HepG2 (cell line): ENCODE results near the gene PSRC1. TPM values are rescaled to one million over a fixed set of nuclear protein-coding genes. Genes with fewer than 3 reads are reported as not detected.

Source experiments
- ATAC-seq: fragments of 200-7000 bp; cut with Tn5 transposase; 3 replicates; pipeline ENCODE4 v1.9.1; 2020; ENCODE audit warnings: mild to moderate bottlenecking, moderate library complexity
- BruUV-seq: library from RNA; stranded (reverse); fragments of 400-500 nt; replicated peaks from 2 replicates; lab custom pipeline; 2021; lab: Mats Ljungman, UMichigan
- CTCF ChIA-PET: fragments of 300-600 bp; formaldehyde crosslinking; extraction: SDS; loops from one replicate; lab custom pipeline; 2021; ENCODE audit warnings: low total read pairs, inconsistent platforms, low intra/inter-chr PET ratio; lab: Yijun Ruan, JAX
- POLR2A ChIA-PET: fragments of 350-600 bp; sonication (Branson Sonifier 250); formaldehyde crosslinking; loops from one replicate; lab custom pipeline; 2020; ENCODE audit warnings: antibody characterized with exemption, inconsistent platforms; lab: Yijun Ruan, JAX
- DNase-seq: peaks from one replicate; pipeline ENCODE4 v3.0.0-alpha.2; 2015; ENCODE audit warnings: low spot score
- FAIRE-seq: peaks from 3 replicates; lab custom pipeline; 2011; peaks lifted over from hg19 to GRCh38; lab: Jason Lieb, UNC
- H2AFZ ChIP-seq: one replicate; pipeline ENCODE4 v1.6.1; 2011; ENCODE audit warnings: low read length, inconsistent platforms
- H3K27ac ChIP-seq: fragments of 300-600 bp; 3 replicates; pipeline ENCODE4 v1.8.0; 2011; ENCODE audit warnings: mixed run types, mild to moderate bottlenecking, mixed read lengths, low read length, inconsistent platforms; ENCODE audit not compliant: insufficient read depth; ENCODE audit errors: extremely low read length
- H3K27me3 ChIP-seq, 2 experiments: fragments of 200-600 bp in 1 of 2; 2 replicates in 1 of 2; 3 replicates in 1 of 2; pipeline versions ENCODE4 v1.6.0 to v1.8.0; 2011; ENCODE audit warnings: low read length in 2 of 2, mild to moderate bottlenecking in 2 of 2, moderate library complexity in 2 of 2, inconsistent platforms in 1 of 2; ENCODE audit not compliant: insufficient read depth in 2 of 2, control insufficient read depth in 1 of 2
- H3K36me3 ChIP-seq, 2 experiments: fragments of 200-600 bp in 1 of 2; replicated peaks in 1 of 2; 2 replicates in 1 of 2; 3 replicates in 1 of 2; pipeline versions ENCODE4 v1.5.1 to v1.8.0; 2011; ENCODE audit warnings: low read length in 2 of 2, inconsistent platforms in 1 of 2; ENCODE audit not compliant: insufficient read depth in 2 of 2, control insufficient read depth in 1 of 2
- H3K4me1 ChIP-seq: 2 replicates; pipeline ENCODE4 v1.5.1; 2012; ENCODE audit warnings: low read length, inconsistent platforms; ENCODE audit not compliant: insufficient read depth
- H3K4me2 ChIP-seq: 2 replicates; pipeline ENCODE4 v1.6.0; 2011; ENCODE audit warnings: low read depth, low read length, inconsistent platforms
- H3K4me3 ChIP-seq, 3 experiments: fragments of 200-600 bp in 1 of 3; sonication (generic), shearing (Covaris generic) in 1 of 3; replicated peaks in 1 of 3; 2 replicates each; pipeline ENCODE4 v1.5.1; 2011 to 2016; ENCODE audit warnings: low read length in 3 of 3, inconsistent platforms in 2 of 3, low read depth in 2 of 3, mild to moderate bottlenecking in 2 of 3, control low read depth in 1 of 3, mixed read lengths in 1 of 3; ENCODE audit not compliant: insufficient read depth in 1 of 3
- H3K79me2 ChIP-seq: one replicate; pipeline ENCODE4 v1.6.1; 2011; ENCODE audit warnings: low read length, inconsistent platforms; ENCODE audit not compliant: insufficient read depth
- H3K9ac ChIP-seq: 2 replicates; pipeline ENCODE4 v1.6.0; 2011; ENCODE audit warnings: mild to moderate bottlenecking, low read depth, low read length, inconsistent platforms; ENCODE audit not compliant: insufficient read depth
- H3K9me3 ChIP-seq: 2 replicates; pipeline ENCODE4 v1.5.1; 2012; ENCODE audit warnings: mild to moderate bottlenecking, low read length
- H4K20me1 ChIP-seq: 2 replicates; pipeline ENCODE4 v1.6.0; 2011; ENCODE audit warnings: inconsistent platforms, mild to moderate bottlenecking, low read length, moderate library complexity; ENCODE audit not compliant: insufficient read depth
- ETV6 ChIP-seq: sonication (generic); formaldehyde crosslinking; conservative IDR thresholded peaks from 2 replicates; pipeline ENCODE4 v1.4.0; 2020; ENCODE audit warnings: missing genetic modification reagents
- HNRNPK ChIP-seq: fragments of 200-400 bp; formaldehyde crosslinking; IDR thresholded peaks from 2 replicates; pipeline ENCODE4 v1.6.1; 2018; ENCODE audit warnings: low read length, low read depth, moderate library complexity, mild to moderate bottlenecking; ENCODE audit not compliant: poor library complexity, severe bottlenecking
- LCORL ChIP-seq, 2 experiments: fragments of 450-650 bp in 1 of 2; sonication (generic) in 1 of 2; formaldehyde crosslinking in 1 of 2; IDR thresholded peaks; 2 replicates each; pipeline versions ENCODE4 v1.5.0 to v1.6.1; 2017 to 2020; ENCODE audit warnings: antibody characterized with exemption in 1 of 2, missing genetic modification reagents in 1 of 2
- NFIB ChIP-seq: sonication (generic); formaldehyde crosslinking; IDR thresholded peaks from 2 replicates; pipeline ENCODE4 v1.9.0; 2021; ENCODE audit warnings: missing genetic modification reagents, mild to moderate bottlenecking, borderline replicate concordance
- STAT5B ChIP-seq: sonication (generic); formaldehyde crosslinking; IDR thresholded peaks from 2 replicates; pipeline ENCODE4 v1.4.0; 2020; ENCODE audit warnings: missing genetic modification reagents
- ZNF18 ChIP-seq: sonication (generic); formaldehyde crosslinking; IDR thresholded peaks from 2 replicates; pipeline ENCODE4 v1.8.0; 2022; ENCODE audit warnings: mild to moderate bottlenecking, missing genetic modification reagents; ENCODE audit not compliant: insufficient replicate concordance
- ZNF382 ChIP-seq: sonication (generic); formaldehyde crosslinking; IDR thresholded peaks from 2 replicates; pipeline ENCODE4 v1.5.0; 2020; ENCODE audit warnings: missing genetic modification reagents, mild to moderate bottlenecking, borderline replicate concordance
- ZNF558 ChIP-seq: sonication (generic); formaldehyde crosslinking; IDR thresholded peaks from 2 replicates; pipeline ENCODE4 v1.9.0; 2022; ENCODE audit warnings: mild to moderate bottlenecking, missing genetic modification reagents, borderline replicate concordance
- ZSCAN21 ChIP-seq: sonication (generic); formaldehyde crosslinking; IDR thresholded peaks from 2 replicates; pipeline ENCODE4 v1.8.0; 2022; ENCODE audit warnings: mild to moderate bottlenecking, missing genetic modification reagents, moderate library complexity, borderline replicate concordance
- WGBS: methylation state at CpG from one replicate; pipeline ENCODE4 v1.1.6; 2017; ENCODE audit warnings: low lambda C conversion rate; 5-methylcytosine and 5-hydroxymethylcytosine counted together
- in situ Hi-C: cut with HindIII; loops from 2 replicates; pipeline ENCODE4 v1.10.0; 2017; ENCODE audit warnings: low pct_unique_long_range_greater_than_20kb; ENCODE audit not compliant: extremely low pct_ligation_motif_present
- intact Hi-C: fragments of 100-400 bp; cut with micrococcal nuclease; formaldehyde crosslinking; loops from one replicate; pipeline ENCODE4 v1.10.0; 2022; ENCODE audit not compliant: unreplicated experiment
- polyA plus RNA-seq, 8 experiments: library from polyadenylated mRNA; depleted of rRNA in 3 of 8; stranded (reverse) in 7 of 8; unstranded in 1 of 8; fragments of >200 nt; fragmentation: Illumina TruSeq in 4 of 8; extraction: Trizol in 4 of 8; gene quantifications; 2 replicates each; pipeline versions ENCODE4 v1.2.1 to v1.2.3, GENCODE V29; 2011 to 2016; ENCODE audit warnings: low read depth in 4 of 8, missing spikeins in 1 of 8, mixed read lengths in 1 of 8; ENCODE audit not compliant: insufficient read depth in 1 of 8
- total RNA-seq, 5 experiments: library from RNA; depleted of rRNA; stranded (reverse); fragments of >200 nt; fragmentation: Illumina TruSeq; extraction: Trizol; gene quantifications; 2 replicates each; pipeline ENCODE4 v1.2.3, GENCODE V29; 2016; ENCODE audit warnings: low read depth in 1 of 5
- TF ChIP-seq, protein P1 (sequence below): sonication (generic); formaldehyde crosslinking; IDR thresholded peaks from 2 replicates; pipeline ENCODE4 v1.4.0; 2020; ENCODE audit warnings: mild to moderate bottlenecking, missing genetic modification reagents
- TF ChIP-seq, protein P2 (sequence below): sonication (generic); formaldehyde crosslinking; IDR thresholded peaks from 2 replicates; pipeline ENCODE4 v1.4.0; 2020; ENCODE audit warnings: mild to moderate bottlenecking, missing genetic modification reagents
- TF ChIP-seq, protein P3 (sequence below): sonication (generic); formaldehyde crosslinking; IDR thresholded peaks from 2 replicates; pipeline ENCODE4 v1.9.0; 2021; ENCODE audit warnings: missing genetic modification reagents, borderline replicate concordance
- TF ChIP-seq, protein P4 (sequence below): sonication (generic); formaldehyde crosslinking; IDR thresholded peaks from 2 replicates; pipeline ENCODE4 v1.5.1; 2020; ENCODE audit warnings: mild to moderate bottlenecking, missing genetic modification reagents

PSRC1 gene
- total and polyA plus RNA-seq, 2 of the 13 experiments (the other 11 are each of a cell fraction or from before 2014, with no cell fraction given) = 28.6 to 30.3 TPM

- ChIA-PET POLR2A (interaction anchor here (0.8 to 2.2 kb wide), 2 partner anchors 9 to 13 kb away, joined by 3 to 5 read pairs; no protein-coding TSS in a partner anchor), CTCF (no interaction called here)
- in situ Hi-C loops = no loop called here
- WGBS = 91% methylated on average over 3 of the region's 3 CpGs
- Histone ChIP-seq H3K79me2 (no peaks in the 10 kb centered on the region), H3K4me3 (no peak overlapping the region), H3K9me3 (no peaks in the 10 kb centered on the region), H3K36me3 (peaks cover 40 to 79% of the 10 kb centered on the region in 2 experiments), H3K4me2 (no peak overlapping the region), H3K9ac (no peak overlapping the region), H3K4me1 (peaks cover 12% of the 10 kb centered on the region), H4K20me1 (no peaks in the 10 kb centered on the region), H3K27me3 (no peaks in the 10 kb centered on the region), H2AFZ (no peak overlapping the region), H3K27ac (no peak overlapping the region)
- DNase-seq (no peak), ATAC-seq (no peak), FAIRE-seq (no peak)
- intact Hi-C loops = no loop called here
- TF ChIP-seq, protein P1, sequence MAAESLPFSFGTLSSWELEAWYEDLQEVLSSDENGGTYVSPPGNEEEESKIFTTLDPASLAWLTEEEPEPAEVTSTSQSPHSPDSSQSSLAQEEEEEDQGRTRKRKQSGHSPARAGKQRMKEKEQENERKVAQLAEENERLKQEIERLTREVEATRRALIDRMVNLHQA = no peak
- TF ChIP-seq, protein P2, sequence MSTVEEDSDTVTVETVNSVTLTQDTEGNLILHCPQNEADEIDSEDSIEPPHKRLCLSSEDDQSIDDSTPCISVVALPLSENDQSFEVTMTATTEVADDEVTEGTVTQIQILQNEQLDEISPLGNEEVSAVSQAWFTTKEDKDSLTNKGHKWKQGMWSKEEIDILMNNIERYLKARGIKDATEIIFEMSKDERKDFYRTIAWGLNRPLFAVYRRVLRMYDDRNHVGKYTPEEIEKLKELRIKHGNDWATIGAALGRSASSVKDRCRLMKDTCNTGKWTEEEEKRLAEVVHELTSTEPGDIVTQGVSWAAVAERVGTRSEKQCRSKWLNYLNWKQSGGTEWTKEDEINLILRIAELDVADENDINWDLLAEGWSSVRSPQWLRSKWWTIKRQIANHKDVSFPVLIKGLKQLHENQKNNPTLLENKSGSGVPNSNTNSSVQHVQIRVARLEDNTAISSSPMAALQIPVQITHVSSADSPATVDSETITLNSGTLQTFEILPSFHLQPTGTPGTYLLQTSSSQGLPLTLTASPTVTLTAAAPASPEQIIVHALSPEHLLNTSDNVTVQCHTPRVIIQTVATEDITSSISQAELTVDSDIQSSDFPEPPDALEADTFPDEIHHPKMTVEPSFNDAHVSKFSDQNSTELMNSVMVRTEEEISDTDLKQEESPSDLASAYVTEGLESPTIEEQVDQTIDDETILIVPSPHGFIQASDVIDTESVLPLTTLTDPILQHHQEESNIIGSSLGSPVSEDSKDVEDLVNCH = no peak
- TF ChIP-seq, protein P3, sequence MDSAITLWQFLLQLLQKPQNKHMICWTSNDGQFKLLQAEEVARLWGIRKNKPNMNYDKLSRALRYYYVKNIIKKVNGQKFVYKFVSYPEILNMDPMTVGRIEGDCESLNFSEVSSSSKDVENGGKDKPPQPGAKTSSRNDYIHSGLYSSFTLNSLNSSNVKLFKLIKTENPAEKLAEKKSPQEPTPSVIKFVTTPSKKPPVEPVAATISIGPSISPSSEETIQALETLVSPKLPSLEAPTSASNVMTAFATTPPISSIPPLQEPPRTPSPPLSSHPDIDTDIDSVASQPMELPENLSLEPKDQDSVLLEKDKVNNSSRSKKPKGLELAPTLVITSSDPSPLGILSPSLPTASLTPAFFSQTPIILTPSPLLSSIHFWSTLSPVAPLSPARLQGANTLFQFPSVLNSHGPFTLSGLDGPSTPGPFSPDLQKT (CRISPR knock-in tag) = no peak
- TF ChIP-seq ZNF382 (CRISPR knock-in tag) (no peak), NFIB (CRISPR knock-in tag) (no peak), ETV6 (CRISPR knock-in tag) (no peak), ZNF558 (CRISPR knock-in tag) (no peak), HNRNPK (no peak), LCORL (IDR thresholded peaks at IDR 0.05) (no peak), LCORL (CRISPR knock-in tag; IDR thresholded peaks at IDR 0.05) (no peak), ZNF18 (CRISPR knock-in tag) (no peak), ZSCAN21 (no peak), STAT5B (no peak)
- TF ChIP-seq, protein P4, sequence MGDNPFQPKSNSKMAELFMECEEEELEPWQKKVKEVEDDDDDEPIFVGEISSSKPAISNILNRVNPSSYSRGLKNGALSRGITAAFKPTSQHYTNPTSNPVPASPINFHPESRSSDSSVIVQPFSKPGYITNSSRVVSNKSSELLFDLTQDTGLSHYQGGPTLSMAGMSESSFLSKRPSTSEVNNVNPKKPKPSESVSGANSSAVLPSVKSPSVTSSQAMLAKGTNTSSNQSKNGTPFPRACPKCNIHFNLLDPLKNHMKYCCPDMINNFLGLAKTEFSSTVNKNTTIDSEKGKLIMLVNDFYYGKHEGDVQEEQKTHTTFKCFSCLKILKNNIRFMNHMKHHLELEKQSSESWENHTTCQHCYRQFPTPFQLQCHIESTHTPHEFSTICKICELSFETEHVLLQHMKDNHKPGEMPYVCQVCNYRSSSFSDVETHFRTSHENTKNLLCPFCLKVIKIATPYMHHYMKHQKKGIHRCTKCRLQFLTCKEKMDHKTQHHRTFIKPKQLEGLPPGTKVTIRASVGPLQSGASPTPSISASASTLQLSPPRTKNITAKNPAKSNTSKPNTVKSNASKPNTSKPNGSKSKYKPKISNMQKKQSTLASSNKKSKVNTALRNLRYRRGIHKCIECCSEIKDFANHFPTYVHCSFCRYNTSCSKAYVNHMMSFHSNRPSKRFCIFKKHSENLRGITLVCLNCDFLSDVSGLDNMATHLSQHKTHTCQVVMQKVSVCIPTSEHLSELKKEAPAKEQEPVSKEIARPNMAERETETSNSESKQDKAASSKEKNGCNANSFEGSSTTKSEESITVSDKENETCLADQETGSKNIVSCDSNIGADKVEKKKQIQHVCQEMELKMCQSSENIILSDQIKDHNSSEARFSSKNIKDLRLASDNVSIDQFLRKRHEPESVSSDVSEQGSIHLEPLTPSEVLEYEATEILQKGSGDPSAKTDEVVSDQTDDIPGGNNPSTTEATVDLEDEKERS = no peak
- BruUV-seq = TSS peak; percentile 46
Observed at GRCh38 chr1:109231066-109231465, 51.9 kb downstream of the PSRC1 start.
